OCI-LY3 (cell line): ENCODE measurements around the gene AKR1C3.

Source experiments
- EZH2phosphoT487 ChIP-seq: fragments of 200-600 bp; shearing (Covaris generic); IDR thresholded peaks from 2 replicates; pipeline ENCODE4 v1.6.1; 2018; ENCODE audit warnings: antibody characterized with exemption, mixed run types, low read depth
- TF ChIP-seq, protein P1 (sequence below): fragments of 200-600, 300-600 bp; sonication (generic); IDR thresholded peaks from 2 replicates; pipeline ENCODE4 v1.5.1; 2014; ENCODE audit warnings: antibody characterized with exemption, low read length, low read depth

DNA sequence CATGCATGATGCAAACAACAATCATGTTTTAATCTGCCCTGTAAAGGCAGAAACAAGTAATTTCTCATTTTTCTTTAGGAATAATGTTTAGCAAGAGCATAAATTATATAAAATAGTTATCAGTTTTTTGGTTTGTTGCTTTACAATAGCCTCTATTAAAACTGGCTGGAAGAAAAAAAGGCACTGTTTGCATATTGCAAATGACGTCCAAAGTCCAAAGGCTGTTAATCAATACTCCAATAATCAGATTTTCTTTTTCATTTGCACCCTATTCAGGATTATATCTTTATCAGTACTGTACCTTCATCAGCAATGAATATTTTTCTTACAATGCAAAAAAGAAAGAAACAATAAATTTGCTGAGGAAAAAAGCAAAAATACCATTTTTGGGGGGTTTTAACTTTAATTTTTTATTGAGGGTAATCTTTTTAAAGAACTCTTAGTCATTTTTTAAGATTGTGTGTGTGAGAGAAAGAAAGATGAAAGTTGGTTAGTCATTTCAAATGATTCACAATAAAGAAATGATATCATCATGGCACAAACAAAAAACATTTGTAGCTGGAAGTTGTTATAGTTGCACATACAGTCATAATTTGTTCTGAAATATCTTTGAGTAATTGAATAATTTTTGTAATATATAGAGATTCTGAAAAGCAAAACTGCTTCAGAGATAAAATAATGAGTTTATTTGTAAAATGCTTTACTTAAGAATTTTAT, 46.1 kb upstream of the AKR1C3 start:
- TF ChIP-seq, protein P1, sequence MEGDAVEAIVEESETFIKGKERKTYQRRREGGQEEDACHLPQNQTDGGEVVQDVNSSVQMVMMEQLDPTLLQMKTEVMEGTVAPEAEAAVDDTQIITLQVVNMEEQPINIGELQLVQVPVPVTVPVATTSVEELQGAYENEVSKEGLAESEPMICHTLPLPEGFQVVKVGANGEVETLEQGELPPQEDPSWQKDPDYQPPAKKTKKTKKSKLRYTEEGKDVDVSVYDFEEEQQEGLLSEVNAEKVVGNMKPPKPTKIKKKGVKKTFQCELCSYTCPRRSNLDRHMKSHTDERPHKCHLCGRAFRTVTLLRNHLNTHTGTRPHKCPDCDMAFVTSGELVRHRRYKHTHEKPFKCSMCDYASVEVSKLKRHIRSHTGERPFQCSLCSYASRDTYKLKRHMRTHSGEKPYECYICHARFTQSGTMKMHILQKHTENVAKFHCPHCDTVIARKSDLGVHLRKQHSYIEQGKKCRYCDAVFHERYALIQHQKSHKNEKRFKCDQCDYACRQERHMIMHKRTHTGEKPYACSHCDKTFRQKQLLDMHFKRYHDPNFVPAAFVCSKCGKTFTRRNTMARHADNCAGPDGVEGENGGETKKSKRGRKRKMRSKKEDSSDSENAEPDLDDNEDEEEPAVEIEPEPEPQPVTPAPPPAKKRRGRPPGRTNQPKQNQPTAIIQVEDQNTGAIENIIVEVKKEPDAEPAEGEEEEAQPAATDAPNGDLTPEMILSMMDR = no peak
- TF ChIP-seq EZH2phosphoT487 = no peak
